Measurements from ENCODE around the gene POC1A. TPM values are rescaled to one million over a fixed set of nuclear protein-coding genes. Genes with fewer than 3 reads are reported as not detected.

Gene POC1A
- total and polyA plus RNA-seq, 2 of the 4 experiments (the other 2 are of a cell fraction) = 10.6 to 11.5 TPM

- H3K4me2 ChIP-seq (ENCODE audit: low read depth, low read length) = no peak overlapping the region
- H3K27ac ChIP-seq (ENCODE audit: insufficient read depth, low read length) = no peak overlapping the region
- no peak overlapping the region for H2BK20ac ChIP-seq (ENCODE audit: low read depth, low read length)
- H2AFZ ChIP-seq (replicated peaks; ENCODE audit: low read length, poor library complexity) = no peak overlapping the region
- no peak overlapping the region for H4K5ac ChIP-seq (ENCODE audit: low read depth, low read length)
- H3K4me3 ChIP-seq (ENCODE audit: insufficient read depth, low read depth, low read length) = no peak overlapping the region
- H3K14ac ChIP-seq (replicated peaks; ENCODE audit: low read depth, low read length) = no peak overlapping the region
- TF ChIP-seq RFX5 (IDR thresholded peaks at IDR 0.05; ENCODE audit: low read depth, low read length) (no peak), NFE2L2 (IDR thresholded peaks at IDR 0.05; ENCODE audit: low read depth, low read length) (no peak), BHLHE40 (IDR thresholded peaks at IDR 0.05; ENCODE audit: low read depth, low read length) (no peak), CEBPB (IDR thresholded peaks at IDR 0.05; ENCODE audit: low read depth, low read length) (no peak)
- H4K8ac ChIP-seq (ENCODE audit: low read depth in 2 of 2, low read length in 2 of 2) = no peak overlapping the region
- H3K18ac ChIP-seq (ENCODE audit: low read depth, low read length) = no peak overlapping the region
- intact Hi-C loops (cut with micrococcal nuclease) = no loop called here
- no peak overlapping the region for H2BK15ac ChIP-seq (ENCODE audit: low read depth, low read length)
- POLR2A ChIA-PET (ENCODE audit: unreplicated experiment) = no interaction called here
- H3K27me3 ChIP-seq (ENCODE audit: control insufficient read depth, insufficient read depth, low read length) = no peaks in the 10 kb centered on the region
- H3K79me1 ChIP-seq (ENCODE audit: low read depth in 1 of 2, low read length in 2 of 2) = peaks cover 7 to 15% of the 10 kb centered on the region in 2 experiments; a peak in 3 of 4 replicates
- no peak overlapping the region for H2BK5ac ChIP-seq (ENCODE audit: low read depth, low read length, poor library complexity, severe bottlenecking)
- H4K91ac ChIP-seq (ENCODE audit: insufficient read depth, low read depth, low read length) = no peak overlapping the region
- H3K56ac ChIP-seq (ENCODE audit: extremely low read depth, insufficient read depth, low read length) = no peak overlapping the region
- H3K9me3 ChIP-seq (ENCODE audit: control insufficient read depth, insufficient read depth, low read length) = no peaks in the 10 kb centered on the region
- no peak overlapping the region for H3K23ac ChIP-seq (ENCODE audit: low read depth, low read length)
- dilution Hi-C loops (cut with HindIII; ENCODE audit: low sequenced_read_pairs, unreplicated experiment) = no loop called here
- H3K36me3 ChIP-seq (ENCODE audit: control insufficient read depth, insufficient read depth, low read length) = 0 out of 2 replicates have a peak, but pooled peaks cover 1% of the 10 kb centered on the region
- WGBS, 2 experiments (ENCODE audit: extremely low coverage in 2 of 2, insufficient read length in 1 of 2) = no CpG with 5 or more reads among the region's 2 CpGs
- H2AK9ac ChIP-seq (replicated peaks; ENCODE audit: low read depth, low read length, poor library complexity) = no peak overlapping the region
- no peak overlapping the region for H2BK120ac ChIP-seq (ENCODE audit: low read depth, low read length)
- no TSS peak for BruUV-seq (replicated peaks)
- DNase-seq (no peak), ATAC-seq (ENCODE audit: low read depth) (no peak)
- no peak overlapping the region for H3K9ac ChIP-seq (ENCODE audit: low read depth, low read length)
- CTCF ChIA-PET = interaction anchor here (1.1 to 3.0 kb wide), 5 partner anchors 23 to 123 kb away, joined by 3 to 12 read pairs (median 3); no protein-coding TSS in a partner anchor
- no peaks in the 10 kb centered on the region for H4K20me1 ChIP-seq (ENCODE audit: insufficient read depth, low read length)
- no peak overlapping the region for H3K4ac ChIP-seq (ENCODE audit: low read depth, low read length)
- H3K4me1 ChIP-seq (ENCODE audit: control insufficient read depth, insufficient read depth, low read length) = peaks cover 5% of the 10 kb centered on the region
- H2AK5ac ChIP-seq (ENCODE audit: low read depth, low read length) = no peak overlapping the region
- peaks cover 7% of the 10 kb centered on the region; the same call in 1 of the 2 replicates for H3K9me1 ChIP-seq (ENCODE audit: insufficient read depth, low read length)
- in situ Hi-C loops (cut with MboI; ENCODE audit: low sequenced_read_pairs) = no loop called here
Observed at GRCh38 chr3:52124126-52124525, 30.1 kb downstream of the POC1A start.

Measured in IMR-90 (cell line).